Progenitor cell of endocrine pancreas (in vitro differentiated cells): ENCODE data around the gene APOBEC2. TPM values are rescaled to one million over a fixed set of nuclear protein-coding genes. Genes with fewer than 3 reads are reported as not detected.
A peak's percentile ranks its signal among the peaks of the same experiment; 100 is the strongest.

Source experiments
- DNase-seq: peaks from one replicate; pipeline ENCODE4 v3.0.0; 2021; ENCODE audit warnings: low spot score; ENCODE audit not compliant: unreplicated experiment
- H3K27ac Mint-ChIP-seq: 2 replicates; pipeline ENCODE4 v1.8.0; 2021; ENCODE audit warnings: mild to moderate bottlenecking, moderate library complexity, mixed read lengths
- H3K27me3 Mint-ChIP-seq: 2 replicates; pipeline ENCODE4 v1.8.0; 2021; ENCODE audit warnings: mixed read lengths
- H3K36me3 Mint-ChIP-seq: 2 replicates; pipeline ENCODE4 v1.8.0; 2022; ENCODE audit warnings: mixed read lengths; ENCODE audit not compliant: insufficient read depth
- H3K4me1 Mint-ChIP-seq: 2 replicates; pipeline ENCODE4 v1.8.0; 2021; ENCODE audit warnings: low read depth, mixed read lengths
- H3K4me3 Mint-ChIP-seq: 2 replicates; pipeline ENCODE4 v1.8.0; 2021; ENCODE audit warnings: low read depth, mild to moderate bottlenecking, moderate library complexity, mixed read lengths
- H3K9me3 Mint-ChIP-seq: 2 replicates; pipeline ENCODE4 v1.8.0; 2021; ENCODE audit warnings: low read depth, mixed read lengths
- CTCF ChIP-seq: fragments of 200-600 bp; sonication (generic); IDR thresholded peaks from one replicate; pipeline ENCODE4 v1.5.0; 2021; ENCODE audit warnings: antibody characterized with exemption, mild to moderate bottlenecking; ENCODE audit not compliant: unreplicated experiment
- total RNA-seq: library from RNA; stranded (reverse); gene quantifications from 2 replicates; pipeline ENCODE4 v1.2.1, GENCODE V29; 2021

The APOBEC2 gene
- total RNA-seq, 1 donor from 2014 or later = 1.2 TPM

GRCh38 chr6:41047745-41048732, 5.0 kb upstream of the APOBEC2 start:
- Mint-ChIP-seq H3K27me3 (no peaks in the 10 kb centered on the region), H3K27ac (peak overlapping the region; percentile 31), H3K4me1 (peaks cover 62% of the 10 kb centered on the region), H3K9me3 (no peaks in the 10 kb centered on the region), H3K4me3 (no peak overlapping the region), H3K36me3 (no peaks in the 10 kb centered on the region)
- DNase-seq = no peak
- TF ChIP-seq CTCF = no peak

GRCh38 chr6:41049521-41049920, 3.5 kb upstream of the APOBEC2 start:
- H3K27ac Mint-ChIP-seq = no peak overlapping the region
- no peaks in the 10 kb centered on the region for H3K27me3 Mint-ChIP-seq
- TF ChIP-seq CTCF = no peak
- no peaks in the 10 kb centered on the region for H3K36me3 Mint-ChIP-seq
- H3K4me3 Mint-ChIP-seq = no peak overlapping the region
- DNase-seq = no peak
- no peaks in the 10 kb centered on the region for H3K9me3 Mint-ChIP-seq
- peaks cover 66% of the 10 kb centered on the region for H3K4me1 Mint-ChIP-seq

GRCh38 chr6:41049955-41050354, 3.0 kb upstream of the APOBEC2 start:
- Mint-ChIP-seq H3K4me1 (peaks cover 70% of the 10 kb centered on the region), H3K36me3 (no peaks in the 10 kb centered on the region), H3K27me3 (no peaks in the 10 kb centered on the region), H3K27ac (peak overlapping the region; percentile 30), H3K9me3 (no peaks in the 10 kb centered on the region), H3K4me3 (no peak overlapping the region)
- DNase-seq = no peak
- TF ChIP-seq CTCF = no peak

- no peaks in the 10 kb centered on the region for H3K27me3 Mint-ChIP-seq
Measured at GRCh38 chr6:41050536-41050935, 2.5 kb upstream of the APOBEC2 start.

DNA sequence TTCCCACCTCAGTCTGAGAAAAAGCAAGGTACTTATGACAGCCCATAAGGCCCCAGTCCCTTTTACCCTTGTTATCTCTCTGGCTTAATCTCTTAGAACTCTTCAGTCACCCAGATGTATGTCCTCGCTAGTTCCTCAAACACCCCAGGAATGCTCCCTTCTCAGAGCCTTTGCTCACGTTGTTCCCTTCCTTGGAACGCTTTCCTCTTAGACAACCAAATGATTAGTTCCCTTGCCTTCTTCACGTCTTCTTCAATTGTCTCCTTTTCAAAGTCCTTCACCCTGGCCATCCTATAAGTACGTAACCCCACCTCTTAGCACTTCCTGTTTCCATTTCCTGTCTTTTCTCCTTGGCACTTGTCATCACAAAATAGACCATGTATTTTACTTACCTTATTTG, 1.1 kb upstream of the APOBEC2 start:
- Mint-ChIP-seq H3K27ac (no peak overlapping the region), H3K4me3 (no peak overlapping the region), H3K9me3 (no peaks in the 10 kb centered on the region), H3K36me3 (no peaks in the 10 kb centered on the region), H3K27me3 (no peaks in the 10 kb centered on the region), H3K4me1 (peaks cover 71% of the 10 kb centered on the region)
- TF ChIP-seq CTCF = no peak
- no peak for DNase-seq

More at GRCh38 chr6:41050536-41050935, 2.5 kb upstream of the APOBEC2 start:
- Mint-ChIP-seq H3K4me1 (peaks cover 71% of the 10 kb centered on the region), H3K9me3 (no peaks in the 10 kb centered on the region), H3K27ac (no peak overlapping the region), H3K4me3 (no peak overlapping the region), H3K36me3 (no peaks in the 10 kb centered on the region)
- no peak for DNase-seq
- no peak for TF ChIP-seq CTCF
